Fibroblast of pulmonary artery (primary cell): ENCODE data around the gene SIGLEC11.

Experiments
- DNase-seq: peaks from one replicate; pipeline ENCODE4 v3.0.0-alpha.2; 2010; ENCODE audit warnings: low read depth
- H3K4me3 ChIP-seq: replicated peaks from 2 replicates; pipeline ENCODE4 v1.5.1; 2011; ENCODE audit warnings: low read depth, mild to moderate bottlenecking, control low read depth, low read length, moderate library complexity
- TF ChIP-seq, protein P1 (sequence below): IDR thresholded peaks from 2 replicates; pipeline ENCODE4 v1.5.1; 2011; ENCODE audit warnings: mild to moderate bottlenecking, control low read depth, low read length, inconsistent platforms; ENCODE audit errors: missing control alignments

The SIGLEC11 gene

DNA sequence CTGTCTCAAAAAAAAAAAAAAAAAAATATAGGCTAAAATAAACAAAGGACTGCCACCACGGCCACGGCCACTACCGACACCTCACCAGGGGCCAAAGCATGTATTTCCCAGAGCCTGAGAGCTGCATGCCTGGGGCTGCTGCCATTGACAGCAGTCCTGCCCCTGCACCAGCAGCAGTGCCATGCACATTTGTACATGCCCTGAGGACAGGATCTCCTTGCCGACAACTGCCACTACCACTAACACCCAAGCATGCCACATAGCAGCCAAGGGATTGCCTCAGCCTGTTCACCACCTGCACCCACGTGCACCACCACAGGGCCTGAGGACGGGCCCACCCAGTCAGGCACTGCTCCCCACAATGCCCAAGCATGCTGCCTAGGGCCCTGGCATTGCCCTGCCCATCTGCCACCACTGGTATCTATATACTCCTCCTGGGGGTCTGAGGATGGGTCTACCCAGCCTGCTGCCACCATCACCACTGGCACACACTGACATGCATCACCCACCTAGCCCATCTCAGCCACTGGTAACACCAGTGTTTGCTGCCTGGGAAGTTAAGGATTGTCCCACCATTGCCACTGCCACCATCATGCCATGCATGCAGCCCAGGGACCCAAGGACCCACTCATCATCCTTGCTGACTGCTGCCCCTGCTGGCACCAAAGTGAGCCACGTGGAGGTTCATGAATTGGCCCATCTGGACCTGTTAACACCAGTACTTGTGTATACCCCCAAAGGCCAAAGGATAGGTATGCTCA is 21.1 kb downstream of the SIGLEC11 start:
- no peak for DNase-seq
- H3K4me3 ChIP-seq: no peak overlapping the region
- TF ChIP-seq, protein P1, sequence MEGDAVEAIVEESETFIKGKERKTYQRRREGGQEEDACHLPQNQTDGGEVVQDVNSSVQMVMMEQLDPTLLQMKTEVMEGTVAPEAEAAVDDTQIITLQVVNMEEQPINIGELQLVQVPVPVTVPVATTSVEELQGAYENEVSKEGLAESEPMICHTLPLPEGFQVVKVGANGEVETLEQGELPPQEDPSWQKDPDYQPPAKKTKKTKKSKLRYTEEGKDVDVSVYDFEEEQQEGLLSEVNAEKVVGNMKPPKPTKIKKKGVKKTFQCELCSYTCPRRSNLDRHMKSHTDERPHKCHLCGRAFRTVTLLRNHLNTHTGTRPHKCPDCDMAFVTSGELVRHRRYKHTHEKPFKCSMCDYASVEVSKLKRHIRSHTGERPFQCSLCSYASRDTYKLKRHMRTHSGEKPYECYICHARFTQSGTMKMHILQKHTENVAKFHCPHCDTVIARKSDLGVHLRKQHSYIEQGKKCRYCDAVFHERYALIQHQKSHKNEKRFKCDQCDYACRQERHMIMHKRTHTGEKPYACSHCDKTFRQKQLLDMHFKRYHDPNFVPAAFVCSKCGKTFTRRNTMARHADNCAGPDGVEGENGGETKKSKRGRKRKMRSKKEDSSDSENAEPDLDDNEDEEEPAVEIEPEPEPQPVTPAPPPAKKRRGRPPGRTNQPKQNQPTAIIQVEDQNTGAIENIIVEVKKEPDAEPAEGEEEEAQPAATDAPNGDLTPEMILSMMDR: no peak

DNA sequence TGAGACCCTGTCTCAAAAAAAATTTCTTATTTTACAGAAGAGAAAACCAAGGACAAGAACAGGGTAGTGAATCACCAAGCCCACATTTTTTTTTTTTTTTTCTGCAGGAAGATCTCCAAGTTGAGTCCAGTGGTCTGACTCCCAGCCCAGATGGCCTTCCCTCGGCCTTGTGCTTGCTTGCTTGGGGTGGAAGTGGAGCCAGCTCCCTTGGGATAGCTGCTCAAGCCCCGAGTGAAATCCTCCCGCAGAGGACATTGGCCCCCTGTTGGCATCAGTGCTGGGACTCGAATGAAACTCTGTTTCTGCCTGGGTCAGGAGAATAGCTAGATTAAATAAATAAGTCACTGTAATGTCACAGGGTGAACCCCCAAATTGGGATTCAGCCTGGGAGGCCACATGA is 22.3 kb downstream of the SIGLEC11 start:
- TF ChIP-seq, protein P1: no peak
- H3K4me3 ChIP-seq: no peak overlapping the region
- no peak for DNase-seq

DNA sequence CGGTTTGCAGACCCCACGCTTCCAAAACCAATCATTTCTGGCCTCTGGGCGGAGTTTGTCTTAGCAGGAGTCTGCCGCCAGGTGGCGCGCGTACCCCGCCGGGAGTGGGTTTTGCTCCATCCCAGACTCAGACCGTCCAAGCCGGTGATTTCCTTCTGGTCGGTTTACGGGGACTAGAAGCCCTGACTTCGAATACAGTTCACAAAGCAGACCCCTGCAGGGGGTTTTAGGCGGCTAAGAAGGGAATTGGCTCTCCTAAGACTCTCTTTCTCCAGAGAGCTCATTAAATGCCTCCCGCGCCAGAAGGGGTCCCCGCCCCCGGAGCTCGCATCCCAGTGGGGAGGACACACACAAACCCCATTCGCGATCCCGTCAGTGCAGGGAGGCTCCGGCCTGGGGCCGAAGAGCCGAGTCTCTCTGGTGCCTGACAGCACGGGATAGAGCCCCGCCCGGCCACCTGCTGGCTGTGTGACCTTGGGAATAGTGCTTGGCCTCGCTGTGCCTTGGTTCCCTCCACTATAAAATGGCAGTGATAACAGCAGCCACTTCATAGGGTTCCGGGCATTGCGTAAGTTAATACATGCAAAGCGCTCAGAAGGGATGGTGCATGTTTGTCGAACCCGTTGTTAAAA is 23.1 kb downstream of the SIGLEC11 start:
- TF ChIP-seq, protein P1: peak; percentile 96
- peak overlapping the region; percentile 21 for H3K4me3 ChIP-seq
- DNase-seq: peak; percentile 75

DNA sequence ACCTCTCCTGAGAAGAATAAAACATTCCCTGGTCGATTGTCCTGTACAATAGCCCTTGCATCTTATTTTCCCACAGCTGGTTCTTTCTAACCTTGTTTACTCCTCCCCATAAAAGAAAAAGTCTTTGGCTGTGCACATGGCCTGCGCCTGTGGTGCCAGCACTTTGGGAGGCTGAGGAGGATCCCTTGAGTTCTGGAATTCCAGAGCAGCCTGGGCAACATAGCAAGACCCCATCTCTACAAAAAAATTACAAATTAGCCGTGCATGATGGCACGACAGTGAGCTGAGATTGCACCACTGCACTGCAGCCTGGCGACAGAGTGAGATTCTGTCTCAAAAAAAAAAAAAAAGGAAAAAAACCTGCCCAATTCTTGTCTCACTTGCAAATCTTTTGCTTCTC is 24.4 kb downstream of the SIGLEC11 start:
- H3K4me3 ChIP-seq: no peak overlapping the region
- no peak for DNase-seq
- TF ChIP-seq, protein P1: no peak

DNA sequence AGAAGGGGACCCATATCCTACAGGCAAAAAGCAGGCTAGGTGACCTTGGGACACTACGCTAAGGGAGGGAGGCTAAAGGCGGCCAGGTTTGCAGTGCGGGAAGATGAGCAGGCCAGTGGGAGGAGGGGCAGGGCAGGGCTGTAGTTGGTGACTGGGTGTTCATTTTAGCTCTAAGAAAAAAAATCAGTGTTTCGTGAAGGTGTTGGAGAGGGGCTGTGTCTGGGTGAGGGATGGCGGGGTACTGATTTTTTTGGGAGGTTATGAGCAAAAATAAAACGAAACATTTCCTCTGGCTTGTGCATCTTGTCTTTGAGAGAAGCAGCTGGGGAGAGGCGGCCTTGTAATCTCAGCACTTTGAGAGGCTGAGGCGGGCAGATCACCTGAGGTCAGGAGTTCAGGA is 27.3 kb downstream of the SIGLEC11 start:
- no peak for DNase-seq
- TF ChIP-seq, protein P1: no peak
- H3K4me3 ChIP-seq: no peak overlapping the region

DNA sequence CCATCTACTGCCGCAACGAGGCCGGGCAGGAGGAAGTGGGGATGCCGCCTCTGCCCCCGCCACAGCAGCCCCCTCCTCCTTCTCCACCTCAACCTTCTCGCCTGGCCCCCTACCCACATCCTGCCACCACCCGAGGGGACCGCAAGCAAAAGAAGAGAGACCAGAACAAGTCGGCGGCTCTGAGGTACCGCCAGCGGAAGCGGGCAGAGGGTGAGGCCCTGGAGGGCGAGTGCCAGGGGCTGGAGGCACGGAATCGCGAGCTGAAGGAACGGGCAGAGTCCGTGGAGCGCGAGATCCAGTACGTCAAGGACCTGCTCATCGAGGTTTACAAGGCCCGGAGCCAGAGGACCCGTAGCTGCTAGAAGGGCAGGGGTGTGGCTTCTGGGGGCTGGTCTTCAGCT is 28.2 kb downstream of the SIGLEC11 start:
- no peak for DNase-seq
- H3K4me3 ChIP-seq: no peak overlapping the region
- TF ChIP-seq, protein P1: no peak
